OCI-LY7 (cell line): ENCODE measurements around the gene SLC5A1.

Source experiments
- CTCF ChIP-seq: fragments of 200-600 bp; sonication (generic); conservative IDR thresholded peaks from 2 replicates; pipeline ENCODE4 v1.5.1; 2014; ENCODE audit warnings: mild to moderate bottlenecking, antibody characterized with exemption, low read length, moderate library complexity, mixed read lengths
- EZH2phosphoT487 ChIP-seq: fragments of 200-600 bp; sonication (generic); IDR thresholded peaks from 2 replicates; pipeline ENCODE4 v1.6.1; 2018; ENCODE audit warnings: low read depth, borderline replicate concordance, mild to moderate bottlenecking, mixed run types, antibody characterized with exemption, low read length, moderate library complexity, mixed read lengths

GRCh38 chr22:32005453-32005852, 37.6 kb upstream of the SLC5A1 start:
- TF ChIP-seq CTCF (no peak), EZH2phosphoT487 (no peak)
